Activated naive CD4-positive, alpha-beta T cell treated with anti-CD3 and anti-CD28 coated beads for 36 hours (primary cell): ENCODE data around the gene ARHGAP5. TPM values are rescaled to one million over a fixed set of nuclear protein-coding genes. Genes with fewer than 3 reads are reported as not detected.

Source experiments
- CTCF ChIA-PET: fragments of 350-600 bp; sonication (Branson Sonifier 250); formaldehyde crosslinking; loops from one replicate; lab custom pipeline; 2021; ENCODE audit warnings: antibody characterized with exemption; lab: Charles Lee
- DNase-seq: peaks from one replicate; pipeline ENCODE4 v3.0.0-alpha.2; 2020
- H3K27ac Mint-ChIP-seq: one replicate; pipeline ENCODE4 v1.8.0; 2021; ENCODE audit warnings: mild to moderate bottlenecking, mixed read lengths
- H3K27me3 Mint-ChIP-seq: one replicate; pipeline ENCODE4 v1.8.0; 2021; ENCODE audit warnings: low read depth, mixed read lengths
- H3K36me3 Mint-ChIP-seq: one replicate; pipeline ENCODE4 v1.8.0; 2021; ENCODE audit warnings: low read depth, mixed read lengths
- H3K4me1 Mint-ChIP-seq: one replicate; pipeline ENCODE4 v1.8.0; 2021; ENCODE audit warnings: low read depth, mixed read lengths
- H3K4me3 Mint-ChIP-seq: one replicate; pipeline ENCODE4 v1.8.0; 2021; ENCODE audit warnings: mild to moderate bottlenecking, moderate library complexity, mixed read lengths
- H3K9me3 Mint-ChIP-seq: one replicate; pipeline ENCODE4 v1.8.0; 2021; ENCODE audit warnings: mixed read lengths
- intact Hi-C: fragments of 100-400 bp; cut with micrococcal nuclease; formaldehyde crosslinking; loops from one replicate; pipeline ENCODE4 v1.15.1; 2023
- total RNA-seq, 2 experiments: library from RNA; stranded (reverse); gene quantifications; one replicate each; pipeline ENCODE4 v1.2.3, GENCODE V29; 2021

The ARHGAP5 gene, protein sequence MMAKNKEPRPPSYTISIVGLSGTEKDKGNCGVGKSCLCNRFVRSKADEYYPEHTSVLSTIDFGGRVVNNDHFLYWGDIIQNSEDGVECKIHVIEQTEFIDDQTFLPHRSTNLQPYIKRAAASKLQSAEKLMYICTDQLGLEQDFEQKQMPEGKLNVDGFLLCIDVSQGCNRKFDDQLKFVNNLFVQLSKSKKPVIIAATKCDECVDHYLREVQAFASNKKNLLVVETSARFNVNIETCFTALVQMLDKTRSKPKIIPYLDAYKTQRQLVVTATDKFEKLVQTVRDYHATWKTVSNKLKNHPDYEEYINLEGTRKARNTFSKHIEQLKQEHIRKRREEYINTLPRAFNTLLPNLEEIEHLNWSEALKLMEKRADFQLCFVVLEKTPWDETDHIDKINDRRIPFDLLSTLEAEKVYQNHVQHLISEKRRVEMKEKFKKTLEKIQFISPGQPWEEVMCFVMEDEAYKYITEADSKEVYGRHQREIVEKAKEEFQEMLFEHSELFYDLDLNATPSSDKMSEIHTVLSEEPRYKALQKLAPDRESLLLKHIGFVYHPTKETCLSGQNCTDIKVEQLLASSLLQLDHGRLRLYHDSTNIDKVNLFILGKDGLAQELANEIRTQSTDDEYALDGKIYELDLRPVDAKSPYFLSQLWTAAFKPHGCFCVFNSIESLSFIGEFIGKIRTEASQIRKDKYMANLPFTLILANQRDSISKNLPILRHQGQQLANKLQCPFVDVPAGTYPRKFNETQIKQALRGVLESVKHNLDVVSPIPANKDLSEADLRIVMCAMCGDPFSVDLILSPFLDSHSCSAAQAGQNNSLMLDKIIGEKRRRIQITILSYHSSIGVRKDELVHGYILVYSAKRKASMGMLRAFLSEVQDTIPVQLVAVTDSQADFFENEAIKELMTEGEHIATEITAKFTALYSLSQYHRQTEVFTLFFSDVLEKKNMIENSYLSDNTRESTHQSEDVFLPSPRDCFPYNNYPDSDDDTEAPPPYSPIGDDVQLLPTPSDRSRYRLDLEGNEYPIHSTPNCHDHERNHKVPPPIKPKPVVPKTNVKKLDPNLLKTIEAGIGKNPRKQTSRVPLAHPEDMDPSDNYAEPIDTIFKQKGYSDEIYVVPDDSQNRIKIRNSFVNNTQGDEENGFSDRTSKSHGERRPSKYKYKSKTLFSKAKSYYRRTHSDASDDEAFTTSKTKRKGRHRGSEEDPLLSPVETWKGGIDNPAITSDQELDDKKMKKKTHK (N-terminal part only)
- total RNA-seq: 10 to 100 TPM; 37.0 to 38.5 TPM

DNA sequence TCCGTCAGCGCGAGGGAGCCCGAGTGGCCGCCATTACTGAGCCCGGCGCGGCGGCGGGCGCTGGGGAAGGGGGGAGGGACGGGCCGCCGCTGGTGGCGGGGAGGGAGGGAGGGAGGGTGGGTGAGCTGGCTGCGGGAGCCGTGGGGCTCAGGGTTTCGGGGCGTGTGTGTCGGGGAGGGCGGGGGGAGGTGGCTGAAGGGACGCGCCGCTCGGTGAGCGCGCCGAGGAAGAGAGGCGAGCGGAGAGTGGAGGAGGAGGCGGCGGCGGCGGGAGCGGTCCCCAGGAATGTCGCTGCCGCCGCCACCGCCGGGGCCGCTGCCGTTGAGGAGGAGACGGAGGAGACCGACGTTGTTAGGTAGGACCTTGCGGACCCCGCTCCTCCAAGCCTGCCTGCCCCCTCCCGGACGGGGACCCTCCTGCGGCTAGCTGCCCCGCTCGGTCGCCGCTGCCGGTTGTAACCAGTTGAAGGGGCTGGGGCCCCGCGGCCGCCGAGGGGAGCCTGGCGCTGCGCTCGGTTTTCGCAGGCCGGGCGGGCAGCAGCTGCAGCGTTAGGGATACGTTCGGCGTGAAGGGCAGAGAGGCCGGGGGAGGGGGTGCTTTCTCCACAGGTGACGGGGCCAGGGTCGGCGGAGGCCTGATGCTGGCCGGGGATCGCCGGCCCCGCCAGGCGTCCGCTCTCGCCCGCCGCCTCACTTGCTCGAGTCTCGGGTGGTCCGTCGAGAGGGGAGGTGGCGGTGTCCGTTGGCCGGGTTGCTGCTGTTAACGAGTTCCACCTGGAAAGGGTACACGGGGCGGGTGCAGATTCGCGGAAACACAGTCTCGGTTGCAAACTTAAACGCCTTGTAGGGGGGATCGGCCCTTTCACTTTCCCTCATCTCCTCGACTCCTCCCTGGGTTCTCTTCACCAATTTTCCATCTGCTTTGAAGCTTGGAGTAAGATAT lies at the start of gene ARHGAP5:
Gene ARHGAP5 (plus strand): TSS at position 224 of the 942 bp plus-strand sequence. CDS start 13,366 bp downstream, outside the sequence.
- H3K27me3 Mint-ChIP-seq: peaks cover 2% of the 10 kb centered on the region
- H3K4me1 Mint-ChIP-seq: peaks cover 36% of the 10 kb centered on the region
- CTCF ChIA-PET: interaction anchor here (0.6 to 8.6 kb wide), 4 partner anchors 129 to 379 kb away, joined by 3 to 159 read pairs (median 4); no protein-coding TSS in a partner anchor
- DNase-seq: peak; percentile 58
- peak within 1 kb of the TSS; percentile 95 for H3K4me3 Mint-ChIP-seq
- no peaks in the 10 kb centered on the region for H3K9me3 Mint-ChIP-seq
- peak within 1 kb of the TSS; percentile 92 for H3K27ac Mint-ChIP-seq
- intact Hi-C loops: loop anchor here (1.0 to 10.0 kb wide), 6 partner anchors 140 to 1453 kb away; partner anchors contain the start of genes HEATR5A, HECTD1, NUBPL and SCFD1
- H3K36me3 Mint-ChIP-seq: peaks cover 3% of the 10 kb centered on the region

DNA sequence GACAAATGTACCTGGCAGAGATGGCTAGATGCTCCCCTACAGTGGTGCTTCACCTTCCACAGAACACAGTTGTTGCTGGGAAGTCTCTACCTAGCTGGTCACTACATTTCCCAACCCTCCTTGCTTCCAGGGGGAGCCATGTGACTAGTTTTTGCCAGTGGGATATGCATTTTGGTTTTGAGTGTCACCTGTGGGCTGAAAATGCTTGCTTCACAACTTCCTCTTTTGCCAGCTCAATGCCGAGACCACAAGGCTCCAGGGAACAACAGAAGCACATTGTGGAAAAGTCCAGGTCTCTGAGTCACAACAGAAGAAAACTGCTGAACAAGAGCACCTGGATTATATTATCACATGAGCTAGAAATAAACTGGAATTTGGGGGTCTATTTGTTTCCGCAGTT lies 48.5 kb upstream of the ARHGAP5 start:
- intact Hi-C loops: no loop called here
- Mint-ChIP-seq H3K27ac (no peak overlapping the region), H3K4me1 (no peaks in the 10 kb centered on the region), H3K4me3 (no peak overlapping the region), H3K36me3 (no peaks in the 10 kb centered on the region), H3K27me3 (no peaks in the 10 kb centered on the region), H3K9me3 (no peaks in the 10 kb centered on the region)
- no peak for DNase-seq
- CTCF ChIA-PET: interaction anchor here (1.3 kb wide), 1 partner anchor 44 kb away, joined by 3 read pairs; no protein-coding TSS in a partner anchor

DNA sequence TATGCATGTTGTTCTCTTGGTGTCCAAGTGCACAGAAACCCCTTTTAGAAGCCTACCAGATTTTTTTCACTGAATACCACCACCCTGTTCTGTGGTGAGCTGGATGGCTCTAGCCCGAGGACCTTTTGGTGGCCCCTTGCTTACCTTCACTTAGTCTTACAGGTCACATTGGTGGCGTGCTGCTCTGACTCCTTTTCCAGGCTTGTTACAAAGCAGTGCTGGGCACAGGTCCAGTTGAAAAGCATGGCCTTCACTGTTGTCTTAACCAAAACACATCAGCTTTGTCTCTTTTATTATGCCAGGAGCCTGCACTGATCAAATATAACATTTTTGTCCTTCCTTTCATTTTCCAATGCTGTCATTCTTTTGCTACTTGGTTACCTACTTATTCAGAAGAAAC lies 43.6 kb upstream of the ARHGAP5 start:
- H3K36me3 Mint-ChIP-seq: no peaks in the 10 kb centered on the region
- H3K27ac Mint-ChIP-seq: no peak overlapping the region
- H3K4me3 Mint-ChIP-seq: no peak overlapping the region
- CTCF ChIA-PET: interaction anchor here (1.3 kb wide), 1 partner anchor 11 kb away, joined by 3 read pairs; no protein-coding TSS in a partner anchor
- peaks cover under 1% of the 10 kb centered on the region for H3K27me3 Mint-ChIP-seq
- intact Hi-C loops: no loop called here
- no peaks in the 10 kb centered on the region for H3K9me3 Mint-ChIP-seq
- no peaks in the 10 kb centered on the region for H3K4me1 Mint-ChIP-seq
- no peak for DNase-seq

DNA sequence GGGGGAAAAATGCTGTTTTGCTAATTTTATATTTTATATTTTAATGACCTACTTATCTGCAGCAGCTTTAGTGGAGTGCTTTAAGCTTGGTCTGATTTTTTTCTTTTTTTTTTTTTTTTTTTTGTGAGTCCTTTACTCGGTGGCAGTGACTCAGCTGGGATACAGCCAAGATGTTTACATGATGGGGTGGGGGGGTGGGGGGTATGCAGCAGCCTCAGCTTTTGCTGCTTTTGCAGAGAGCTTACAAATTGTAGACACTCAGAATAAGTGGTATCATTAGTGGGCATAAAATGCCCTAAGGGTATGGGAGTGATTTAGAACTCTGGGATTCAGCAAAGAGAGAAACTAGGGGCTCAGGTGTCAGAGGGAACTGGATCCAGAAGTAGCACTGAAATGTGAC lies 38.2 kb upstream of the ARHGAP5 start:
- no peak overlapping the region for H3K27ac Mint-ChIP-seq
- no peak for DNase-seq
- peaks cover 1% of the 10 kb centered on the region for H3K9me3 Mint-ChIP-seq
- H3K27me3 Mint-ChIP-seq: peaks cover 2% of the 10 kb centered on the region
- peaks cover 4% of the 10 kb centered on the region for H3K4me1 Mint-ChIP-seq
- CTCF ChIA-PET: interaction anchor here (0.5 to 1.2 kb wide), 2 partner anchors 80 to 215 kb away, joined by 3 to 5 read pairs; no protein-coding TSS in a partner anchor
- intact Hi-C loops: no loop called here
- H3K36me3 Mint-ChIP-seq: no peaks in the 10 kb centered on the region
- no peak overlapping the region for H3K4me3 Mint-ChIP-seq

DNA sequence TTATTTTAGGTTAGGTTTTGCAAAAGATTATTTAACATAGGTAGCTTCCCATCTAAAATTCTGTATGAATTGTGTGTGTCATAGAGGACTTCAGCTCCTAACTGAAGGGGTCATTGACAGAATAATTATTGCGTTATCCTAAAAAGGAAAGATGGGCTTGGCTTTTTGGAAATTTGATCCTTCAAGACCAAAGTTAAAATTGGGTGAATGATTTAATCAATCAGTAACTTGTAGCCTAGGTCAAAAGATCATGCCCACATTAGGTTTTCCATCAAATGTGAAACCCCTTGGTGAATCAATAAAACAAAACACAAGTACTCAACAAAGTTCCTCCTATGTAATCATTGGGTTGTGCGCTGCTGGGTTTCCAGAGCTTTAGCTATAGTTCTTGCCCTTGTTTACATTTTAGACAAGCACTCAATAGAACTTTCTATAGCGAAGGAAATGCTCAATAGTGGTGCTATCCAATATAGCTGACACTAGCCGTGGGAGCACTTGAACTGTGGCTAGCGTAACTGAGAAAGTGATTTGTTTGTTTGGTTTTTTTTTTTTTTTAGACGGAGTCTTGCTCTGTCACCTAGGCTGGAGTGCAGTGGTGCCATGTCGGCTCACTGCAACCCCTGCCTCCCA lies 37.6 kb upstream of the ARHGAP5 start:
- Mint-ChIP-seq H3K4me3 (no peak overlapping the region), H3K9me3 (peaks cover 1% of the 10 kb centered on the region), H3K4me1 (peaks cover 4% of the 10 kb centered on the region), H3K27ac (no peak overlapping the region), H3K36me3 (no peaks in the 10 kb centered on the region), H3K27me3 (peaks cover 2% of the 10 kb centered on the region)
- DNase-seq: no peak
- intact Hi-C loops: no loop called here
- CTCF ChIA-PET: interaction anchor here (0.5 to 1.2 kb wide), 3 partner anchors 79 to 529 kb away, joined by 3 to 7 read pairs (median 5); no protein-coding TSS in a partner anchor

DNA sequence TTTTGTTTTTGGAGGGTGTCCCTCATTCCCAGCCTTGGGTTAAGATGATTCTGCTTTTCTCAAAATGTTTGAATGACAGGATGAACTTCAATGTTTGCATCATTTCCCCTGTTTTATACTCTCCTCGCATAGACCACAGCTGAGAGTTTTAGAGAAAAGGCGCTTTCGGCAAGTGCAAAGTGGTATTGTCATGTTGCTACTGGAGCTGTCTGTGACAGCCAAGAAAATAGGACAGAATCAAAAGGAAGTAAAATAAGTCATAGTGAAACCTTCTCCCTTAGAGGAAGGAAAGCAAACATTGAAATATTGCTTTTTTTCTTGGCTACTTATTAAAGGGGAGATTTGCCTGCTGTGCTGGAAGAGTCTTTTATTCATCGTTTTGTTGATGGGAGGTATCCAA lies 33.5 kb upstream of the ARHGAP5 start:
- Mint-ChIP-seq H3K4me3 (no peak overlapping the region), H3K27me3 (peaks cover under 1% of the 10 kb centered on the region), H3K36me3 (no peaks in the 10 kb centered on the region), H3K9me3 (peaks cover 1% of the 10 kb centered on the region), H3K4me1 (peaks cover 4% of the 10 kb centered on the region), H3K27ac (no peak overlapping the region)
- no peak for DNase-seq
- CTCF ChIA-PET: no interaction called here
- intact Hi-C loops: no loop called here

DNA sequence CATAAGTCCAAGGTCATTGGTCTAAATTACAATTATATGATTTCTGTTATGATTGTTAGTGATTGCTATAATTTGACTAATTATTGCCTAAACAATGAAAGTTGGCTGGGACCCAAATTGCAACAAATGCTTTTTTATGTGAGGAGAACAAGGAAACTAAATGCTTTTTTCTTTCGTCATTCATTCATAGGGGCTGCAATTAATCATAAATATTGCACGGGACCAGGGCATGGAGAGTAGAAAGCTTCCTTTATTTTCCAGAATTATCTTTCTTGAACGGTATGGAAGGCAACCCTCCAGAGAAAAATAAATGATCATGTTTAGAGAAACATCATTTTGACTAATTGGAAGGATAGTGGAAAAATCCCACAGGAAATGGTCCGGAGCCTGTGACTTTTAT lies 32.6 kb upstream of the ARHGAP5 start:
- intact Hi-C loops: no loop called here
- Mint-ChIP-seq H3K36me3 (no peaks in the 10 kb centered on the region), H3K4me3 (no peak overlapping the region), H3K4me1 (peaks cover 4% of the 10 kb centered on the region), H3K27me3 (no peaks in the 10 kb centered on the region), H3K27ac (no peak overlapping the region), H3K9me3 (peaks cover 1% of the 10 kb centered on the region)
- CTCF ChIA-PET: interaction anchor here (0.6 kb wide), 1 partner anchor 39 kb away, joined by 4 read pairs; no protein-coding TSS in a partner anchor
- DNase-seq: no peak

DNA sequence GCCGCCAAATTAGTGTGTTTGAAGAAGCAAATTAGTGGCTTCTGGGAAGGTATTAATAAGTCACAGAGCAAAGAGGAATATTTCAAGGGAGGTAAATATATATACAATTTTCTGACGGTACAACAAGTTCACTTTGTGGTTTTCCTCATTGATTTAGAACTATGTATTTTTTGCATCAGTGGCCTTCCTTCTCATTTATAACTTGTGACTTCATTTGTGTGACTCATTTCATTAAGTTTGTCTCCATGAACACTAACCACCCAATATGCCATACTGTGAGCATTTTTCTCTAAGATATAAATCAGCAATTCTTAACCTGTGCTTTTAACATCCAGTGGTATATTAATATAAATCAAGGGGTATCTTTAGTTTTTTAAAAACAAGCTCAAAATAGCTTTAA lies 29.3 kb upstream of the ARHGAP5 start:
- H3K9me3 Mint-ChIP-seq: no peaks in the 10 kb centered on the region
- H3K4me1 Mint-ChIP-seq: peaks cover 4% of the 10 kb centered on the region
- no peaks in the 10 kb centered on the region for H3K27me3 Mint-ChIP-seq
- intact Hi-C loops: no loop called here
- CTCF ChIA-PET: no interaction called here
- no peak overlapping the region for H3K4me3 Mint-ChIP-seq
- no peaks in the 10 kb centered on the region for H3K36me3 Mint-ChIP-seq
- H3K27ac Mint-ChIP-seq: no peak overlapping the region
- no peak for DNase-seq

DNA sequence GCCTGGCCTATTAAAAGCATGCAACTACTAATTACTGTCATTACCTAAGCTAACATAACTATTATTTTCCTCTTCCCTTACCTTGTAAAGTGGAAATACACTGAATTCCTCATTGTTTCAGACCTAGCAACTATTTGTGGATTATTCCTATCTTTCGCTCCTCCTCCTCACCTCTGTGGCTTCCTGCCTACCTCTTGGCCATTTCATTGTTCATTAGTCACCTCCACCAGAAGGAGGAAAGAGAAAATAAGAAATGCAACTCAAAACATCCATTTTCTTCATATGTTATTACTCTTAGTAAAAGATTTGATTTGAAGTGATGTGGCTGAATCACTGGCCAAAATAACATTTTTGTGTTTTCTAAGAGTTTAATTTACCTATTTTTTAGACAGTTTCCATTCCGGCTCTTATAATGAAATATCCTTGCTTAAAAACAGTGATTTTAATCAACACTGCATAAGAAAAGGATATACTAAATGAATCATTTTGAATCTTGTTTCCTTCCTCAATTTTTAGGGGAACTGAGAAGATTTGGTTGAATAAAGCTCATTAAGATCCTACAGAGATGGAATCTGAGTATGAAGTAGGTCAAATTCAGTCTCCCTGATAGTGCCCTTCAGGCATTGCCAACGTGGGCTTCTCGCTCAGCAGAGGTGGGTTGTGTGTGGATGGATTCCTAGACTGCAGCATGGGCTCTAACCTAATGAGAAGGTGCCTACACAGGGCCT lies 27.6 kb upstream of the ARHGAP5 start:
- Mint-ChIP-seq H3K9me3 (no peaks in the 10 kb centered on the region), H3K36me3 (no peaks in the 10 kb centered on the region)
- CTCF ChIA-PET: no interaction called here

DNA sequence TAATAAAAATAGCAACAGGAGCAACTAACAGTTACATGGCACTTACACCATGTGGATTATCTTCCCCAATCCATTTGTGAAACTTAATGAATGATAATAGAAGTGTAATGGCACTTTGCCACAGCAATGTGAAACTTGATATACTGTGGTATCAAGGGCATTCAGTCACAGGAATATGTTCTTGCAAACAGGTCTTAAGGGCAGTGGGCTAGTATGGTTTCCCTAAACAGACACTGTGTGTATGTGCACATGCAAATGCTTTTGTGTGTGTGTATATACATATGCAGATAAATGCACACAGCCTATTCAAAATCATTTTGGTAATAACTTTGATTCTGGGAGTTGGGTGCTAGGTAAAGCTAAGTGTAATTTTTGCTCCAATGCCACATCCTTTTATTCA lies 26.2 kb upstream of the ARHGAP5 start:
- intact Hi-C loops: no loop called here
- Mint-ChIP-seq H3K27ac (no peak overlapping the region), H3K9me3 (no peaks in the 10 kb centered on the region), H3K27me3 (no peaks in the 10 kb centered on the region), H3K4me3 (no peak overlapping the region), H3K36me3 (no peaks in the 10 kb centered on the region), H3K4me1 (no peaks in the 10 kb centered on the region)
- CTCF ChIA-PET: no interaction called here
- DNase-seq: no peak

More for the DNA sequence above, 27.6 kb upstream of the ARHGAP5 start:
- Mint-ChIP-seq H3K4me3 (no peak overlapping the region), H3K4me1 (no peaks in the 10 kb centered on the region), H3K27ac (no peak overlapping the region), H3K27me3 (no peaks in the 10 kb centered on the region)
- intact Hi-C loops: no loop called here
- DNase-seq: no peak
